Aorta (tissue), 5 donors: ENCODE data around the gene WNT1. TPM values are rescaled to one million over a fixed set of nuclear protein-coding genes. Genes with fewer than 3 reads are reported as not detected.
A peak's percentile ranks its signal among the peaks of the same experiment; 100 is the strongest.

Source experiments
- ATAC-seq: fragments of 200-7000 bp; cut with Tn5 transposase; one replicate; pipeline ENCODE4 v1.9.1; 2022; ENCODE audit warnings: moderate library complexity; ENCODE audit not compliant: low FRiP score
- DNase-seq, 2 donors: peaks; one replicate each; pipeline ENCODE4 v3.0.0-alpha.2; 2020
- H3K27ac ChIP-seq, 2 donors: one replicate each; pipeline ENCODE4 v1.5.1; 2013; ENCODE audit warnings: low read length in 2 of 2, mild to moderate bottlenecking in 2 of 2, moderate library complexity in 2 of 2, control low read depth in 1 of 2, inconsistent platforms in 1 of 2, low read depth in 1 of 2
- H3K27me3 ChIP-seq, 2 donors: one replicate each; pipeline ENCODE4 v1.6.1; 2013; ENCODE audit warnings: control low read depth in 1 of 2, low read length in 1 of 2, mild to moderate bottlenecking in 1 of 2, moderate library complexity in 1 of 2; ENCODE audit not compliant: insufficient read depth in 2 of 2, control insufficient read depth in 1 of 2
- H3K36me3 ChIP-seq, 2 donors: one replicate each; pipeline ENCODE4 v1.6.1; 2013; ENCODE audit warnings: control low read depth in 1 of 2, low read length in 1 of 2, mild to moderate bottlenecking in 1 of 2; ENCODE audit not compliant: insufficient read depth in 2 of 2, control insufficient read depth in 1 of 2
- H3K4me1 ChIP-seq, 2 donors: one replicate each; pipeline ENCODE4 v1.6.1; 2013; ENCODE audit warnings: low read length in 2 of 2, control low read depth in 1 of 2, mild to moderate bottlenecking in 1 of 2, moderate library complexity in 1 of 2; ENCODE audit not compliant: insufficient read depth in 2 of 2, control insufficient read depth in 1 of 2
- H3K4me3 ChIP-seq, 2 donors: one replicate each; pipeline ENCODE4 v1.5.1; 2013; ENCODE audit warnings: low read length in 2 of 2, control low read depth in 1 of 2, mild to moderate bottlenecking in 1 of 2
- H3K9me3 ChIP-seq: one replicate; pipeline ENCODE4 v1.6.1; 2013; ENCODE audit warnings: mild to moderate bottlenecking, low read length; ENCODE audit not compliant: control insufficient read depth
- WGBS, 2 donors: extraction: QIAGEN DNeasy Blood & Tissue Kit; methylation state at CpG; one replicate each; pipeline ENCODE4 v1.1.7; 2013; 5-methylcytosine and 5-hydroxymethylcytosine counted together
- intact Hi-C, 2 donors: fragments of 100-400 bp; cut with DNase I; formaldehyde crosslinking; loops; one replicate each; pipeline versions ENCODE4 v1.14.2 to v1.15.0; 2022
- polyA plus RNA-seq, 2 donors: library from polyadenylated mRNA; stranded (reverse); fragments of 200-250 nt; gene quantifications; one replicate each; pipeline ENCODE4 v1.2.3, GENCODE V29; 2013
- total RNA-seq, 2 donors: library from RNA; stranded (reverse); fragmentation: NEBNext Ultra II Directional; extraction: Animal tissue kit (Norgen Biotek cat#: 25700); gene quantifications; one replicate each; pipeline ENCODE4 v1.2.1, GENCODE V29; 2021
- donor health status: healthy with polysubstance abuse.
- donor health status: Bipolar disorder and iron deficiency.
- donor health status: DM: no; HTN: no; CAD: no.
- donor health status: DM: no; HTN: no; CAD: no.
- donor health status: DM: yes; HTN: yes; CAD: no.

Gene WNT1
- total and polyA plus RNA-seq, 4 donors: not detected

GRCh38 chr12:48968467-48968866 lies 9.7 kb upstream of the WNT1 start:
- intact Hi-C loops: no loop called here
- H3K9me3 ChIP-seq: no peaks in the 10 kb centered on the region
- DNase-seq: no peak
- H3K4me3 ChIP-seq: no peak overlapping the region
- H3K36me3 ChIP-seq: no peaks in the 10 kb centered on the region
- 88 to 98% methylated on average over 3 of the region's 3 CpGs for WGBS, 2 donors
- no peak overlapping the region for H3K27ac ChIP-seq
- H3K4me1 ChIP-seq: no peaks in the 10 kb centered on the region
- H3K27me3 ChIP-seq: no peaks in the 10 kb centered on the region
- ATAC-seq: no peak

GRCh38 chr12:48969160-48969771 lies 8.9 kb upstream of the WNT1 start:
- intact Hi-C loops: no loop called here
- Histone ChIP-seq H3K4me1 (no peaks in the 10 kb centered on the region), H3K4me3 (no peak overlapping the region), H3K27me3 (no peaks in the 10 kb centered on the region), H3K27ac (no peak overlapping the region), H3K9me3 (no peaks in the 10 kb centered on the region), H3K36me3 (no peaks in the 10 kb centered on the region)
- ATAC-seq: no peak
- no peak for DNase-seq
- WGBS, 2 donors: 55 to 62% methylated on average over 8 of the region's 8 CpGs

GRCh38 chr12:48969833-48970701 lies 8.1 kb upstream of the WNT1 start:
- H3K4me1 ChIP-seq: no peaks in the 10 kb centered on the region
- intact Hi-C loops: no loop called here
- H3K27ac ChIP-seq: no peak overlapping the region
- DNase-seq: peak in 1 of 2 donors; percentile 81
- no peaks in the 10 kb centered on the region for H3K36me3 ChIP-seq
- WGBS, 2 donors: 15 to 16% methylated on average over 70 to 77 of the region's 77 CpGs
- H3K9me3 ChIP-seq: no peaks in the 10 kb centered on the region
- H3K27me3 ChIP-seq: no peaks in the 10 kb centered on the region
- peak; percentile 21 for ATAC-seq
- no peak overlapping the region for H3K4me3 ChIP-seq

DNA sequence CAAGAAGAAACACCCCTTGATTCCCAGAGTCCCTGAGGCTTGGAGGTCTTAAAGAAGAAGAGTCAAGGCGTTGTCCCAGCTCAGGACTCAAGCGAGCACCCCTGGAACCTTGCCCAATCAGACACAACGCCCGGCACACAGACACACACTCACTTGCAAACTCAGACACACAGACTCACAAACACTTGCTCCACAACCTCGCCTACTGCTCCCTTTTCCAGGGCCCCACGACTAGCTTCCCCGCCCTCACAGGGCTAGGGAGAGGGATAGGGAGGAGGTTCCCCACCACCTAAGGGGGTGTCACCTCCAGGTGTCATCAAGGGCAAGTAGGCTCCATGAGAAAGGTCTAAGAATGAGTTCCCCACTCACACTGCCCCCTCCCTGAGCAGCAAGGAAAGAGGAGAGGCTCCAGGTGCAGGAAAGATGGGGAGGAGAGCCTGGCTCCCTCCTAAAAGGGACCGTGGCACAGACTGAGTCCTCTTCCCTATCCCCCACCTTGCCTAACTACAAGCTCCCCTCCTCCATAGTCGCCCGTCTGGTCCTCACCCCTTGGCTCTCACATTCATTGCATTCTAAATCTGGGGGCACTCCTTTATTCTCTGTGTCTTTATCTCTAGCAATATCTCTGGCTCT lies 7.3 kb upstream of the WNT1 start:
- no peak for DNase-seq
- no peak for ATAC-seq
- Histone ChIP-seq H3K4me3 (no peak overlapping the region), H3K9me3 (no peaks in the 10 kb centered on the region), H3K4me1 (no peaks in the 10 kb centered on the region), H3K27ac (no peak overlapping the region), H3K36me3 (no peaks in the 10 kb centered on the region), H3K27me3 (no peaks in the 10 kb centered on the region)
- intact Hi-C loops: no loop called here
- 45 to 47% methylated on average over 10 of the region's 10 CpGs for WGBS, 2 donors

DNA sequence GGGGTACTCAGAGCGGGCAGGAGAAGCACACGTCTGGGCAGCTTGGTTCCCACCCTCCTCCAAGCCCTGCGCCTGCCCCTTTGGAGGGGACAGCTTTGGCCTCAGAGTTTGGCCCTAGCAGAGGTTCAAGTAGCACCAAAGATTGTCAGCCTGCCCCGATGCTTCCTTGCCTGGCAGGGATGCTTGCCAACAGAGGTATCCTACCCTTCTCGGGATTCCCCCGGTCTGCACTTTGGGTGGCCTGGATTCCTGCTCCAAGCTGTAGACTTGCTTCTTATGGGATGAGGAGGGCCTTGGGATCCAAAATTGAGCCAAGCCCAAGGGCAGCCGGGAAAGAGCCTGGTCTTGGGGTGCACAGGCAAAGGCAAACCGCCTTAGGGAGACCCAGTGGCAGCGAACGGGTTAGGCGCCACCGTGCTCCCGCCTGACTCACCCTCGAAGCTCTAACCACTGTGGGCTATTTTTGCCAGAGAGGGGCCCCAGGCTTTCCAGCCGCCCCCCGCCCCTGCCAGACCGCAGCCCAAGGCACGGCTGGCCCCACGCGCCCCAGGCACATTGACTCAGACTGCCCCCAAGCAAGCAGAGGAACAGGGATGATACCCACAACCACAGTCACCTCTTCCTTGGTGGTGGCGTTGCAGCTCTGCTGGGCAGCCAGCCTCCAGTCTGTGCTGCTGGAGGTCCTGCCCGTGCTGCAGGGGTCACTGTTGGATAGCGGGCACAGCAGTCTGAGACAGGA lies 5.7 kb upstream of the WNT1 start:
- H3K27me3 ChIP-seq: no peaks in the 10 kb centered on the region
- no peaks in the 10 kb centered on the region for H3K4me1 ChIP-seq
- no peak for ATAC-seq

GRCh38 chr12:48972952-48973483 lies 5.1 kb upstream of the WNT1 start:
- Histone ChIP-seq H3K4me1 (no peaks in the 10 kb centered on the region), H3K9me3 (no peaks in the 10 kb centered on the region), H3K27ac (no peak overlapping the region), H3K27me3 (no peaks in the 10 kb centered on the region), H3K36me3 (no peaks in the 10 kb centered on the region), H3K4me3 (no peak overlapping the region)
- ATAC-seq: no peak
- 46 to 56% methylated on average over 3 of the region's 3 CpGs for WGBS, 2 donors
- no peak for DNase-seq
- intact Hi-C loops: no loop called here

More for the DNA sequence above, 5.7 kb upstream of the WNT1 start:
- no peak overlapping the region for H3K27ac ChIP-seq
- no peaks in the 10 kb centered on the region for H3K9me3 ChIP-seq
- no peak overlapping the region for H3K4me3 ChIP-seq
- intact Hi-C loops: no loop called here
- 28 to 29% methylated on average over 18 to 23 of the region's 23 CpGs for whole genome bisulfite sequencing, 2 donors
- no peak for DNase-seq
- H3K36me3 ChIP-seq: no peaks in the 10 kb centered on the region

- H3K27ac ChIP-seq: no peak overlapping the region
- intact Hi-C loops: no loop called here
- no peaks in the 10 kb centered on the region for H3K4me1 ChIP-seq
- WGBS, 2 donors: 43 to 44% methylated on average over 12 of the region's 12 CpGs
- no peaks in the 10 kb centered on the region for H3K9me3 ChIP-seq
- H3K4me3 ChIP-seq: no peak overlapping the region
- ATAC-seq (peak; percentile 80), DNase-seq (peak; percentile 82 to 89)
- no peaks in the 10 kb centered on the region for H3K27me3 ChIP-seq
- H3K36me3 ChIP-seq: no peaks in the 10 kb centered on the region
Observed at GRCh38 chr12:48973531-48973930, 4.6 kb upstream of the WNT1 start.

- Histone ChIP-seq H3K36me3 (no peaks in the 10 kb centered on the region), H3K9me3 (no peaks in the 10 kb centered on the region), H3K27ac (no peak overlapping the region), H3K27me3 (no peaks in the 10 kb centered on the region), H3K4me1 (no peaks in the 10 kb centered on the region), H3K4me3 (no peak overlapping the region)
- intact Hi-C loops: no loop called here
- WGBS, 2 donors: 23 to 26% methylated on average over 16 to 19 of the region's 19 CpGs
- DNase-seq (peak; percentile 84 to 92), ATAC-seq (peak; percentile 78)
Observed at GRCh38 chr12:48973941-48974673, 4.0 kb upstream of the WNT1 start.
